Right ventricle myocardium inferior (tissue), 1 donor: ENCODE data around the gene ENTPD7. TPM values are rescaled to one million over a fixed set of nuclear protein-coding genes. Genes with fewer than 3 reads are reported as not detected.
"Not testable (repeated sequence)": the region's sequence is repeated elsewhere in the genome, so short reads cannot be mapped to it uniquely, and the experiment has no call there.

Source experiments
- ATAC-seq: fragments of 200-7000 bp; cut with Tn5 transposase; one replicate; pipeline ENCODE4 v1.9.1; 2020; ENCODE audit warnings: mild to moderate bottlenecking, moderate library complexity
- DNase-seq: peaks from one replicate; pipeline ENCODE4 v3.0.0; 2021; ENCODE audit errors: missing footprints
- intact Hi-C: fragments of 100-400 bp; cut with DNase I; formaldehyde crosslinking; loops from one replicate; pipeline ENCODE4 v1.11.0; 2022
- long read RNA-seq: library from polyadenylated mRNA; unstranded; transcript quantifications from one replicate; pipeline ENCODE4 v2.0.0, GENCODE V29; 2021
- total RNA-seq: library from RNA; stranded (reverse); fragmentation: NEBNext Ultra II Directional; extraction: Animal tissue kit (Norgen Biotek cat#: 25700); gene quantifications from one replicate; pipeline ENCODE4 v1.2.1, GENCODE V29; 2021
- donor health status: DM: no; HTN: yes; CAD: no; lungs with severe emphysema.

Gene ENTPD7, protein sequence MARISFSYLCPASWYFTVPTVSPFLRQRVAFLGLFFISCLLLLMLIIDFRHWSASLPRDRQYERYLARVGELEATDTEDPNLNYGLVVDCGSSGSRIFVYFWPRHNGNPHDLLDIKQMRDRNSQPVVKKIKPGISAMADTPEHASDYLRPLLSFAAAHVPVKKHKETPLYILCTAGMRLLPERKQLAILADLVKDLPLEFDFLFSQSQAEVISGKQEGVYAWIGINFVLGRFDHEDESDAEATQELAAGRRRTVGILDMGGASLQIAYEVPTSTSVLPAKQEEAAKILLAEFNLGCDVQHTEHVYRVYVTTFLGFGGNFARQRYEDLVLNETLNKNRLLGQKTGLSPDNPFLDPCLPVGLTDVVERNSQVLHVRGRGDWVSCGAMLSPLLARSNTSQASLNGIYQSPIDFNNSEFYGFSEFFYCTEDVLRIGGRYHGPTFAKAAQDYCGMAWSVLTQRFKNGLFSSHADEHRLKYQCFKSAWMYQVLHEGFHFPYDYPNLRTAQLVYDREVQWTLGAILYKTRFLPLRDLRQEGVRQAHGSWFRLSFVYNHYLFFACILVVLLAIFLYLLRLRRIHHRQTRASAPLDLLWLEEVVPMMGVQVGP
- total RNA-seq: 1.4 TPM
- long read RNA-seq, partial matches to known transcripts: 0 of 1 reads
- long read RNA-seq, other reads (novel, unspliced or antisense): 0 of 1 reads

DNA sequence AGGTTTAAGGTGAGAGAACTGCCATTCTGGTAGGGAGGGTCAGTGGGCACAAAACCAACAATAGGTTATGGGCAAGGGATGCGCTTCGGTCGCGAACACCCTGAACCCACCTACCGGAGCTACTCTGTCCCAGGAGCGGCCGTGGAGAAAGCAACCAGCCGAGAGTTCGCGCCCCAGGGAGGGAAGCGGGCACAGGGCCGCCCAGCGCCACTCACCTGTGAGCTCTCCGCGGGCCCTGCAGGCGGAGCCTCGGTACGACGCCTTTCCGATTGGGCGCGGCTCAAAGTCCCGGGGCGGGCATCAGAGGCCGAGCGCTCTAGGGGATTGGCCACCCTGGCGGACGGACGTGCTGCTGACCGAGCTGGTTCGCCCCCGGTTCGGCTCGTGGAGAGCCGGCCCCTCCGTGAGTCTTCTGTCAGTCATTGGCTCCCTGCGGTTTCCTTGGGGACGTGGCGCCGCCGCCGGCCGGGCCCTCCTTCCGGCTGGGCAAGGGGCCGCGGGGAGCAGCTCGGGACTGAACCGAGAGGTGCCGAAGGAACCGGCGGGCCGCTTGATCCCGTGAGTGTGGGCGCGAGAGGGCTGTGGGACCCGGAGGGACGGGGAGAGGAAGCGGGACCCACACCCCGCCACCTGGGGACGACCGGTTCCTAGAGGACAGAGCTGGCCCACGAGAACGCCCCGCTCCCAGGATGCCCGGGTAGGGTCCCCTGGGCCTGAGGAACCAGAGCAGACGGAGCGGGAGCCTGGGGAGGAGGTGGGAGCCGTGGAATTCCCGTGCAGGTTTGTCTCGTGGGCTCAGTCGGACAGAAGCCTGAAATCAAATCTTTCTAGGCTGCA, at the start of gene ENTPD7:
Gene ENTPD7 (plus strand): TSS at position 479 of the 837 bp plus-strand sequence. CDS start 448 bp downstream, outside the sequence.
- intact Hi-C loops: loop anchor here (2.0 kb wide), 1 partner anchor 38 kb away; the partner anchor contains the start of gene SLC25A28
- DNase-seq (peak; percentile 97), ATAC-seq (peak; percentile 100)

- intact Hi-C loops: no loop called here
- no peak for ATAC-seq
- DNase-seq: no peak
Measured at GRCh38 chr10:99610221-99610620, 49.1 kb upstream of the ENTPD7 start.

DNA sequence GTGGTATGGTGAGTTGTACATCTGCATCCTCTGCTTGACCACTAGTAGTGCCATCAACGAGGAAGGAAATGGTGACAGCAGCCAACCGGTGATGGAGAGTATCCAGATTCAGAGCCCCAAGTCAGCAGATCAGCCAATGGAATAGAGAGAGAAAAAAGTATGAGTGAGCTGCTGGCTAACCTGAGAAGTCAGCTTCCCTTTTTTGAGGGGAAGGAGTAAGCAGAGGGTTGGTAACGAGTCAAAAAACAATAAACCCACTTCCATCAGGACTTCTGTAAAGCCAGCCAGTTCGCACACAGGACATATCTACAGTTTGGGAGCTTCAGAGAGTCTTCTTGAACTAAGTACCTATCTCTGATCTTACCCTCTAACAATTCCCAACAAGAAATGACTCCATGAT, 48.0 kb upstream of the ENTPD7 start:
- DNase-seq: no peak
- intact Hi-C loops: no loop called here
- no peak for ATAC-seq

DNA sequence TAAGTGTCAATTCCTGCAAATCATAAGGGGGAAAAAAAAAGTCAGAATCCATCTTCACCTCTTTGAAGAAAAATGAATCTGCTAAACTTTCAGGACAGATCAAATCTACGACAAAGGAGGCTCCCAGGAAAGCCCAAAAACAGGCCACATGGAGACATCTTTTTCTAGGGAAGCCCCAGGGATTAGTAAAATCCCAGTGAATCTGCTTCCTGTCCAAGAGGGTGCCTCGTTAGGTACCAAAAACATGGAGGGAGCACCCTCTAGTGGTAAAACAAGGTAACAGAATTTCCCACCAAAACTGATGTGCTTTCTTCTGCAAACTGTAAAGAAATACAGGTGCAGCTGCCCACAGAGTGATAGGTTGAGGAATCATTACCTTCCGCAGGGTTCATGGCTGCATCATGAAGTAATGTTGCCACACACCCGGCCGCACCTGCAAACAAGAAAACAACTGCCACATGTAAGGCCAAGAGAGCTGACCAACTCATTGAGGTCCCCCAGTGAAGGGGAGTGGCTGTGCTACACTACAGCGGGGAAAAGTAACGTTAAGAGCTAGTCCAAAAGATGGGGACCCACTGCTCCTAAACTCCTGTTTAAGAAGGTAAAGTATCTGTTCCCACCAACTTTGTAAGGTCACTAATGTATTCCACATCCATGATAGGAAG, 47.0 kb upstream of the ENTPD7 start:
- ATAC-seq (peak; percentile 62), DNase-seq (no peak)
- intact Hi-C loops: loop anchor here (2.0 kb wide), 2 partner anchors 181 to 219 kb away; partner anchors contain the start of gene GOT1

DNA sequence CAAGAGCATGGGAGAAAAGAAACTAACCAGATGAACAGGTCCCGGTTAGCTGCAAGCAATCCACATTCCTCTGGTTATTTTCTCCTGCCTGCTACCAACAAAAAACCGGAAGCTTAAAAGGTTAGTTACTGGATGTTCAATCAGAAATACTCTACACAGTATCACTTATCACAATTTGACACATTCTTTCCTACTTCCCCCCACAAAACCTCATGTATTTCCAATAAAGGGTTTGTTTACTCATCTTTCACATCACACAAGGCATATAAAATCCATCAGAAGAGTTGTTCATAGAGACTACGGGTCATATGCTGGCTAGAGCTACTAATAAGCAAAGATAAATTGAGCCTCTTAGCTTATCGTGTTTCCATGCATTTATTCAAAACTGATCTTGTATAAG, 43.9 kb upstream of the ENTPD7 start:
- no peak for DNase-seq
- intact Hi-C loops: no loop called here
- no peak for ATAC-seq

DNA sequence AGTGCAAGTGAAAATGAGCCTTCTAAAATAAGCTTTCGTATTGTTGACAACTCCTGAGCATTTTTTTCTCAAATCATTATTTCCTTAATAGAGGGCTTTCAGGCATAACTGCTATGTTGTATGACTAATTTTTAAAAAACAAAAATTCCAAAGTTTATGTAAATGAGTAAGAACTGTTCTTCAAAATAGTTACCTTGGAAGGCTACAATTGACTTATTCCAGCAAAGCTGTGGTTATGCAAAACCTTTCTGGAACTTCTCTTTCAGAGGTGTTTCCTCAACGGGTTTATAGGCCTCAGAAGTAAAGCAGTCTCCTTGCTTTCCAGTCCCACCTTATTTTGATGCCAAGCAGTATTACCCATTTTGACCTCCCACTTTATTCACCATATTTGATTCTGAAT, 41.6 kb upstream of the ENTPD7 start:
- ATAC-seq: no peak
- intact Hi-C loops: no loop called here
- DNase-seq: no peak

- intact Hi-C loops: no loop called here
- DNase-seq (no peak), ATAC-seq (no peak)
Measured at GRCh38 chr10:99619090-99619800, 40.1 kb upstream of the ENTPD7 start.

DNA sequence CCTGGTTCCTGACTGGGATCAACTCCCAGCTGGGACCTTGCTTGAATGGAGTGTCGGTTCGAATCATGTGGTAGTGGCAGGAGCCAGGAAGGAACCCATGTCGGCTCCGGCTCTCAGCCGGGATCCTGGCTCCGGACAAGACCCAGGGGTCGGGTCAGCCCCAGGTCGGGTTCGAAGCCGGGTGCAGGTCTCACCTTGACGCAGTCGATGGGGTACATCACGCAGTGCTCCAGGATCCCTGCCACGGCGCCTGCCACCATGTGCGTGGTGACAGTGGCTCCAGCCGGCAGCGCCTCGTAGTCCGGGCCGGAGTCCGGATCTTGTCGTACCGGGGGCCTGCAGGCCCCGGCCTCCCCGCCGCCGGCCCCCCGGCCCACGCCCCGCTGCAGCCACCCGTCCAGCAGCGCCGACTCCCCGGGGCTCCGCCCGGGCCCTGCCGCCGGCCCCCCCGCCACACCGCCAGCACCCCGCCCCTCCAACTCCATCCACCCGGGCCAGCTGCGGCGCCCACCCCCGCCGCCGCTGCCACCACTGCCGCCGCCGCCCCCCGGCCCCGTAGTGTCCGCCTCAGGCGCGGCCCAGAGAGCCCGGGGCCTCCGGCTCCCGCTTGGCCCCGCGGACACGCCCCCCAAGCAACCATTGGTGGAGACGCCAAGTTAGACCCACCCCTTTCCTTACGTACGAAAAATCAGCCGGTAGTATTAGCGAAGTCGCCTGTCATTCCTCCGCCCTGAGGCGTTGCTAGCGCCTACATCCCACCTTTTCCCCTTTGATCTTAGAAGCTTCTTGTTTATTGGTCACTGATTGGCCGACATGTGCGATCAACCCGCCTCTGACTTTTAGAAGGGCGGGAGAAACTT, 39.2 kb upstream of the ENTPD7 start, which contains the start of gene SLC25A28:
Gene SLC25A28 (minus strand): TSS at position 589 of the 860 bp plus-strand sequence. CDS start 104 bp downstream, at position 485.
- DNase-seq (peak; percentile 95), ATAC-seq (peak; percentile 92)
- intact Hi-C loops: loop anchor here (2.0 to 5.0 kb wide), 3 partner anchors 39 to 189 kb away; partner anchors contain the start of genes COX15, CUTC, ENTPD7 and GOT1

DNA sequence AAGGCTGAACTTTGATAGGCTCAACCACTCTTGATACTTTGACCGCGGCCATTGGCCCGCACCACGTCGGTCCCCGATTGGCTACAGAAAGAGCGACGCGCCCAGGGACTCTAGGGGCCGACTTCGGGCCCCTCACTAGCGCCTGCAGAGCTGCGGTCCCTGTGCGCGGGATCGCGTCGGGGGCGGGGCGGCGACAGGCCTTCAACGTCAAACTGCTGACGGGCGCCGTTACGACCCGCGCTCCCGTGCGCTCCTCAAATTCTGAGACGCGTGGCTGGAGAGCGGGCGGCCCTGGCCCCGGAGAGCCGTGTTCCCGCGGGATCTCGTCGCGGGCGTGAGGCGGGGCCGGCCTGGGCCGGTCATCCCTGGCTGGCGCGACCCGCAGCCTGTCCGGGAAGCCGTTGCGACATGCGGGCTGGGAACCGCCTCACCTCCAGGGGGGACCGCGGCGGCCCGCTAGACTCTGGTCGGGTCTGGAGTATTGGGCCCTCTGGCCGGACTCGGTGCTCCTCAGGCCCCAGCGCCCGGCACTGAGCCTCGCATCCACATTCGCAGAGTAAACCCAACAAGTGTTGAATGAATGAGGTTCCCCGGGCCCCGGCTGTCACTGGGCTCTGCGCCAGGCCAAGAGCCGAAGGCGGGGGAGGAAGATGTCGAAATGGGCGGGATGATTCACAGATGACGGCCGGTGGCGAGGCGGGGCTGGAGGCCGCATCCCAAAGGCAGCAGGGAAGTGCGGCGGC, 38.4 kb upstream of the ENTPD7 start:
- peak; percentile 93 for ATAC-seq
- intact Hi-C loops: loop anchor here (2.0 to 5.0 kb wide), 3 partner anchors 38 to 190 kb away; partner anchors contain the start of genes COX15, CUTC, ENTPD7 and GOT1
- DNase-seq: peak; percentile 97

DNA sequence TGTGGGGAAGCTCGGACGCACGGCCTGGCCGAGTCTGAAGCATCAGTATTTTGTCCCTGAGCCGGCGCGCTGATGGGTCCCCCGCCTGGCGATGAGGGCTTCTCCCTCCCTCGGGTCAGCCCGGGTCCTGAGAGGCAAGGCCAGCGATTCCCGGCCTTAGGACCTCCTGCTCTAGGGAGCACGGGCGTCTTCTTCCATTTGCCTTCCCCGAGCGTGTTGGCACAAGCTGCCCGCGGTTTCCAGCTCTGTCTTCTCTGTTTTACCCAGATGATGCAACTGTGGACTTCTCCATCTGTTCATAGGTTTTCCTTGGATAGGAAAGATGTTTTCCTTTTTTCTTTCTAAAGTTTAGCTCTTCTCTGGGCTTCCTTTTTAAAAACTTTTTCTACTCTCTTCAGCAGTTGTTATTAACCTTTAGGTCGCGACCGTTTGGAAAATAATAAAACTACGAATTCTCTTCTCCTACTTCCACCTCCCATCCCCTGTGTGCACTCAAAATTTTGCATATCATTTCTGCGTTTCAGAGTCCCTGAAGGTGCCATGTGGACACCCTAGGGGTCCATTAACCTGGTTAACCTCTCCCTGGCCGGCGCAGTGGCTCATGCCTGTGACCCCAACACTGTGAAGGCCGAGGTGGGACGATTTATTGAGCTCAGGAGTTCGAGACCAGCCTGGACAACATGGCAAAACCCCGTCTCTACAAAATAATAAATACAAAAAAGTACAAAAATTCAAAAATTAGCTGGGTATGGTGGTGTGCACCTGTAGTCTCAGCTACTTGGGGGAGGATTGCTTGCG, 37.7 kb upstream of the ENTPD7 start:
- ATAC-seq: no peak
- intact Hi-C loops: loop anchor here (2.0 to 5.0 kb wide), 3 partner anchors 37 to 191 kb away; partner anchors contain the start of genes COX15, CUTC, ENTPD7 and GOT1
- DNase-seq: no peak

DNA sequence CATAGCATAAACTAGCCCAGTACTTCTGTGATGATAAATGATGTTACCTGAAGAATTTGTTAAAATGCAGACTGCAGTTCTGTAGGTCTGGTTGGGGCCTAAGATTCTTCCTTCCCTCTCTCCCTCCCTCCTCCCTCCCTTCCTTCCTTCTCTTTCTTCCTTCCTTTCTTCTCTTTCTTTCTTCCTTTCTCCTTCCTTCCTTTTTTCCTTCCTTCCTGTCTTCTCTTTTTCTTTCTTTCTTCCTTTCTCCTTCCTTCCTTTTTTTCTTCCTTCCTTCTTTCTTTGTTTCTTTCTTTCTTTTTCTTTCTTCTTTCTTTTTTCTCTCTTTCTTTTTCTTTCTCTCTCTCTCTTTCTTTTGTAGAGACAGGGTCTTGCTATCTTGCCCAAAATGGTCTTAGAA, 35.4 kb upstream of the ENTPD7 start:
- ATAC-seq: no peak
- intact Hi-C loops: loop anchor here (5.0 kb wide), 1 partner anchor 108 kb away; the partner anchor contains the start of genes COX15 and CUTC
- DNase-seq: no peak

DNA sequence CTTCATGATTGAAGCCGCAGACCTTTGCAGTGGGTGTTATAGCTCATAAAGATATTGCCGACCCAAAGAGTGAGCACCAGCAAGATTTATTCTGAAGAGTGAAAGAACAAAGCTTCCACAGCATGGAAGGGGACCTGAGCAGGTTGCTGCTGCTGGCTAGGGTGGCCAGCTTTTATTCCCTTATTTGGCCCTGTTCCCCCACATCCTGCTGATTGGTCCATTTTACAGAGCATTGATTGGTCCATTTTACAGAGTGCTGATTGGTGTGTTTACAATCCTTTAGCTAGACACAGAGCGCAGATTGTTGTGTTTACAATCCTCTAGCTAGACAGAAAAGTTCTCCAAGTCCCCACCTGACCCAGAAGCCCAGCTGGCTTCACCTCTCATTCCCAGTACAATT, 34.2 kb upstream of the ENTPD7 start:
- intact Hi-C loops, ATAC-seq, DNase-seq: not testable (repeated sequence)

GRCh38 chr10:99628923-99629624, 30.2 kb upstream of the ENTPD7 start:
- ATAC-seq (no peak), DNase-seq (no peak)
- intact Hi-C loops: no loop called here

DNA sequence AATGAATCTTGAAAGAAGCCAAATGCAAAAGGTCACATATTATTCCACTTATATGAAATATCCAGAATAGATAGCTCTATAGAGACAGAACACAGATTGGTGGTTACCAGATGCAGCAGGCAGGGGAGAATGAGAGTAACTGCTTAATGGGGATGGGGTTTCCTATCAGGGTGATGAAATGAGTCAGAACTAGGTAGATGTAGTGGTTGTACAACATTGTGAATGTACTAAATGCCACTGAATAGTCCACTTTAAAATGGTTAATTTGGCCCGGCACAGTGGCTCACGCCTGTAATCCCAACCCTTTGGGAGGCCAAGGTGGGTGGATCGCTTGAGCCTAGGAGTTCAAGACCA, 29.7 kb upstream of the ENTPD7 start:
- no peak for DNase-seq
- no peak for ATAC-seq
- intact Hi-C loops: no loop called here

DNA sequence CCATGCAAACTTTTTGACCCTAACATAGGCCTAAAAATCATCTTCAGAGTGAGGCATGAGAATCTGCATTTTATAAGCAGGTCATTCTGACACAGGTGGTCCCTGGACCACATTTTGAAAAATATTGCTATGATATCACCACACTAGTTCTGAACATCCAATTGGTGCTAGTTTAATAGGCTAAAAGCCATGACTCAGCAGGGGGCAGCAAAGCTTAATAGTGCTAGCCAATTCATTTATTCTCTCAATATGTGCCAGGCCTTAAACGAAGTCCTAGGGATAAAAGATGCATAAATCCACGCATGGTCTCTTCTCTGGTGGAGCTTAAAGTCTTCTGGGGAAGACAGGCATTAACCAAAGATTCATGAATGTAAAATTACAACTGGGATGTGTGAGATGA, 28.9 kb upstream of the ENTPD7 start:
- intact Hi-C loops: no loop called here

More for the DNA sequence above, 28.9 kb upstream of the ENTPD7 start:
- no peak for ATAC-seq
- no peak for DNase-seq
